ENCODE results near the gene C2CD4B.

The C2CD4B gene, protein sequence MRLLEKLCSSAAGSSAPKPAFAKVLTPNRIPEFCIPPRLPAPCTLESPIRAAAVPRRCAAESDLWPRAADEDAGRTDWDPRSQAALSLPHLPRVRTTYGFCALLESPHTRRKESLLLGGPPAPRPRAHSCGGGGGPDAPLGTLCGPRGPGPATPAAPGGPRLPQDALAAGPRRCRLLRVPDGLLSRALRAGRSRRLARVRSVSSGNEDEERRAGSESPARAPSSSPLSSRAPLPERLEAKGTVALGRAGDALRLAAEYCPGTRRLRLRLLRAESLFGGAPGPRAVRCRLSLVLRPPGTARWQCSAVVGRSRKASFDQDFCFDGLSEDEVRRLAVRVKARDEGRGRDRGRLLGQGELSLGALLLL

DNA sequence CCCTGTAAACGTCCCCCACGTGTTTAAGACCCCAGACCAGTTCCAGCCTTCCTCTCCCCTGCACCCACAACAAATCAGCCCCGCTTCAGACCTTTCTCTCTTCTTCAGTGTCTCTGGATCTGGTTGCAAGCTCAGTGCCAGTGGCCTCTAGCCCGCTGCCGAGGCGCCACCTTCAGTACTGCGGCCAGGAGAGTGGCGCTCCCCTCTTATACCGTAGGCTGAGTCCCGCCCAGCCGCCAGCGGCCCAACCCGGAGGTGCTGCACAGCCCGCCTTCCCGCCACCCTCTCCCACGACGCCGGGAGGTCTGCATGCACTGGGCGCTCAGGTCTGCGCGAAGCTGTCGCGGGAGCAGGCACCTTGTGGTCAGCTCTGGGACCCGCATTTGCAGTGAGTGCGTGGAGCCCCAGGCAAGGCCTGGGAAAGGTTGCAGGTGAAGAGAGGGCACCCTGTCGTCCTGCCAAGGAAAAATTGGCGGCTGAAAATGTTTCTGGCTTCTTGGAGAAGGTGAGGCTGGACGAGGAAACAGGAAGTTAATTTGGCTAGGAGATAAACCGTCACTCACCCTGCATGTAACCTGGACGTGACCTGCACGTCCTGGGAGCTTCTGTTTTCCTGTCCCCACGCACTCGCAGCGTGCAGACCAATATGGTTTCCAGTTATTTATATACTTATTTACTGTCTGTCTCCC lies at the start of gene C2CD4B:
Gene C2CD4B, minus strand, starts transcription at position 182 of the 689 bp plus-strand sequence. CDS start 301 bp downstream, outside the sequence.
- no peak for FAIRE-seq

DNA sequence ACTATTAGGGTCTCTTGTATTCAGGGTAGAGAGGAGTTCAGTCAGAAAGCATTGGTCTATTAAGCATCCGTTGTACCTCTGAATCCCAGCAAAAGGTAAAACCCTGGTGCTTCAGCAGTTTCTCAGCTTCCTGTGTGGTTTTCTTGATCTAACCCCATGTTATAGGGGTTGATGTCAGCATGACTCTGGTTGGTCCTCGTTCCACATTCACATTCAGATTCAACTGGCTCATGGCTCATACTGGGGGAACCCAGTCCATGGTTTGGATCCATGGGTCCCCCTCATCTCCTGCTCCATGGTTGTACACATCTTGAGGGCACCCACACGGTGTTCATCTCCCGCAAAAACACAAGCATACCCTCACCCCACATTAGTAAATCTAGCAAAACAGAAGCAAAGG lies 47.7 kb upstream of the C2CD4B start:
- no peak for FAIRE-seq

DNA sequence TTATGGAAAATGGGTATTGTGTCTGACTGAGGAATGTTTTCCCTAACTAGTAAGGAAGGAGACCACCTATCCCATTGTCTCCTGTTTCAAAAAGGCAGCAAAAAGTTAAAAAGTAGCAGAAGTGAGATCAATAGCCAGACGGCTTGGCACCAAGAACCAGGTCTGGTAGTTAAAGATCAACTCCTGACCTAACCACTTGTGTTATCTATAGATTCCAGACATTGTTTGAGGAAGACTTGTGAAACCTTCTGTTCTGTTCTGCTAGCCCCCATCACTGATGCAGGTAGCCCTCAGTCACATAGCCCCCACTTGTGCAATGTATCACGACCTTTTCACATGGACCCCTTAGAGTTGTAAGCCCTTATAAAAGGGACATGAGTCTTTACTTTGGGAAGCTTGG lies 46.3 kb upstream of the C2CD4B start:
- no peak for FAIRE-seq

DNA sequence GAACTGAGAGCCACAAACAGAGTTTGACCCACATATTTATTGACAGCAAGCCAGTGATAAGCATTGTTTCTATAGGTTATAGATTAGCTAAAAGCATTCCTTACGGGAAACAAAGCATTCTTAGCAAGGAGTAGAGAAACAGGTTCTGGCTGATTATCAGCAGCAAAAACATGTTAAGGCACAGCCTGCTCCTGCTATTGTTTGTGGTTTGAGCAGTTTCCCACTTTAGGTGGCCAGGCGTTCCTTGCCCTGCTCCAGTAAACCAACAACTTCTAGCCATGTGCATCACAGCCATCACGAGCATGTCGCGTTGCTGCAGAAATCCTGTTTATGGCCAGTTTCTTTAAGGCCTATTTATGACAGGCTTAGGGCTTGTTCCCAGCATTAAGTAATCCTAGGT lies 44.7 kb upstream of the C2CD4B start:
- no peak for FAIRE-seq

DNA sequence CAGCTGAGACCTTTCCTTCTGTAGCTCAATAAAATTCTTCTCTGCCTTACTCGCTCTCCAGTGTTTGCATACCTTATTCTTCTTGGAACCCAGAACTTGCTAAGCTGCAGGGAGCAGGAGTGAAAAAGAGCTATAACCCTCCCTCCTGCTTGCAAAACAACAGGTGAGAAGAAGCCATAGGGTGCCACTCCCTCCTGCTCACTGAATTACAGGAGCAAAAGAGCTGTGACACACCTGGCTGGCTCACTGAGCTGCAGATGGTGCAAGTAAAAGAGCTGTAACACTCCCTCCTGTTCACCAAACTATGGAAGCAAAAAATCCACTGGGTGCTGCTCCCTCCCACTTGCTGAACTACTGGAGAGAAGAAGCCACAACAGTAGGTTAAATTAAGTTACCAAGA lies 44.2 kb upstream of the C2CD4B start:
- no peak for FAIRE-seq

DNA sequence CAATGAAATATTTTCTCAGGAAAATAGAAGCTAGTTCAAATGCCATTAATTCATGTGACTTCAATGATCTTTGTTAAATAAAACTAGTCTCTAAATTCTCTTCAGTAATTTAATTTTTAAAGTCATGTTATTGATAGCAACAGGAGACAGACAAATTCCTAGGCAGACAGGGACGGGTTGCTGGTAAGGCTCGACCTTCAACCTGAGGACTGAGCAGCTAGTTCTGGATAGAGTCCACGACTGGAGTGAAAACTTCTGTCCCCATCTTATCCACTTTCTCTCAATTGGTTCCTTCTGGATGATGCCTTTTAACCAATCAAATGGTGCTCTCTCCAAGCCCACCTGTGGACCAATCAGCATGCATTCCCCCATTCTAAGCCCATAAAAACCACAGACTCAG lies 43.8 kb upstream of the C2CD4B start:
- FAIRE-seq = no peak

DNA sequence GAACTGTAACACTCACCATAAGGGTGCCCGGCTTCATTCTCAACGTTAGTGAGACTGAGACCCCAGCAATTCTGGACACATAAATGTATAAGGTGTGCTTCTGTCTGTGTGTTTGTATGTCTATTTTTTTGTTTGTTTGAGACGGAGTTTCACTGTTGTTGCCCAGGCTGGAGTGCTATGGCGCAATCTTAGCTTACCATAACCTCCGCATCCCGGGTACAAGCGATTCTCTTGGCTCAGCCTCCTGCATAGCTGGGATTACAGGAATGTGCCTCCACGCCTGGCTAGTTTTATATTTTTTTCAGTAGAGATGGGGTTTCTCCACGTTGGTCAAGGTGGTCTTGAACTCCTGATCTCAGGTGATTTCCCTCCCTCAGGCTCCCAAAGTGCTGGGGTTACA lies 43.3 kb upstream of the C2CD4B start:
- no peak for FAIRE-seq

DNA sequence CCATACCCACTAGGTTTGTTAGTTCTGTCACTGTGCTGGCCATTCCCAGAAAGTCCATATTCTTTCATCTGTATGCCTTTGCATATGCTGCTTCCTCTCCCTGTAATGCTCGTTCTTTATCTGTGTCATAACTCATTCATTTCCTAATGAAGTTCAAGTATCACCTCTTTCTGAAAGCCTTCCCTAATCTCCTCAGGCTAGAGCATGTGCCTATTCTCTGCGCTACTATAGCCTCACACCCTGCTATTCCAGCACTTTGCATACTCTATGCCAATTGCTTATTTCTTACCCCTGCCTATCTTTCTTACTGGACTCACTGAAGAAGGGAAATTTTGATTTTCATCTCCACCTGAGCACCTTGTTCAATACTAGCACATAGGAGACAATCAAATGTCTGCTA lies 25.6 kb upstream of the C2CD4B start:
- no peak for FAIRE-seq

DNA sequence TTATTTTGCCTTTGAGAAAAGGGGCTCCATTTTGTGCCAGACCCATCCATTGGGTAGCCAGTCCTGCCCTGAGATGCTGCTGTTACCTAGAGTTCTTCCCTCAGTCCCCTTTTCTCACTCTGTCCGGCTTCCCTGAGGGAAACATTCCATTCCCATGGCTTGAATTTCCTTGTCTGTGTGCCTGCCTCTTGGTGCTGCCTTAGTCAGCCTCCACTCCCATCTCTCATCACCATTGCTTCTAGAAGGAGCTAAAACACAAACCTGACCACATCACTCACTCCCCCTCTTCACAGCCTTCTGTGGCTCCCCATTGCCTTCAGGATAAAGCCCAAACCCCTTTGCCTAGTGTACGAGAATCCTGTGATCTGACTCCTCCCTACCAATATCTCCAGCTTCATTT lies 25.2 kb upstream of the C2CD4B start:
- FAIRE-seq = no peak

DNA sequence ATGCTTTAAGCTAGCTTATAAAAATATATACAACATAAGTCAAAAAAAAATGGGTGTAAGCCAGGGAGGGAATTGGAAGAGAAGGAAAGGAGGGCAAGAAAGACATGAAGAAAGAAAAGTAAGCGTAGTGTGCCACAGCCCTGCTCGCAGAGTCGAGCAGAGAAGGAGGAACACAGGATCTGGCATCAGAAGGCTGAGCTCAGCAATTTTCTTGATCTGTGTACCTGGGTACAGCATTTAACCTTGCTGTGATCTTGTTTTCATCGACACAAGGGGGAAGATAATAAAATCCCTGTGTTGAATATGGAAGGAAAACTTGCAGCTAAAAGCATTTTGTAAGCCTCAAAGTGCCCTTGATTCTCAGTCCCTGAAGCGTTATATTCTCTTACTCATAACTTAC lies 23.7 kb upstream of the C2CD4B start:
- FAIRE-seq = no peak

DNA sequence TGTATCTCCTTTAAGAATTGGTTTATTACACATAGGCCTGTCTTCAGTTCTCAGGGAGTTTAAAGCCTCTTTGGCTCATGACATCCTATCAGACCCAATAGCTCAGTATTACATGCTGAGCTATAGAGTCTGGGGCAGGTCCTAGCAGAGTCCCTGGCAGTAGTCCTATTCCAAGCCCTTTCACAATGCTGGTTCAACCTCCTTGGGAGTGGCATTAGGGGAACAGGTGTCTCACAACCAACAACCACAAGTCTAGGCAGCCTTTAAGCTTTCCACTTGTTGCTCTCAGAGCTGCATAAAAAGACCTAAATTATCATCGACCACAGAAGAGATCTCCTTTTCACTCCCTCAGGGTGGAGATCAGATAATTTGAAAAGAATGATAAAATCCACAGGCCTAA lies 22.8 kb upstream of the C2CD4B start:
- no peak for FAIRE-seq

DNA sequence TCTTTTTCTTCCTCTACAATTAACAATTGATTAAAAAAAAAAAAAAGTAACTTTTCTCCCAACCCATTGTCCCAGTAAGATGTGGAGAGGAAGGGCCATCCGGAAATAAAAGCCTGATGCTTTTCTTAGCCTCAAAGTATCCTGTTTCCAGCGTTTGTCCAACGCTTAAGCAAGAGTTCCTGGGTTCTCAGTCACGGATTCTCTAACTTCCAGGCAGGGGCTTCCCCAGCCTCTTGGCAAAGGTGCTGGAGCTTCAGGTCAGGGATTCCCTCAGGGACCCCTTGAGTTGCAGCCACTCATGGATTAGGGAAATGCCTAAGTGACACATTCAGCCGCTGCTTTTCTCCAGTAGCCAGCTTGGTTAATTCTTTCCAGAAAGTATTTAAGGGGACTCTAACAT lies 22.3 kb upstream of the C2CD4B start:
- FAIRE-seq = no peak

DNA sequence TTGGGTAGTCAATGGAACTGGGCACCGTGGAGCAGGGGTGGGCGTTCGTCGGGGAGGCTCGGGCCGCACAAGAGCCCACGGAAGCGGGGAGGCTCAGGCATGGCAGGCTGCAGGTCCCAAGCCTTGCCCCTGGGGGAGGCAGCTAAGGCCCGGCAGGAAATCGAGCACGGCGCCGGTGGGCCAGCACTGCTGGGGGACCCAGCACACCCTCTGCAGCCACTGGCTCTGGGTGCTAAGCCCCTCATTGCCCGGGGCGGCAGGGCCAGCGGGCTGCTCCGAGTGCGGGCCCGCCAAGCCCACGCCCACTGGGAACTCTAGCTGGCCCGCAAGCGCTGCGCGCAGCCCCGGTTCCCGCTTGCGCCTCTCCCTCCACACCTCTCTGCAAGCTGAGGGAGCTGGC lies 21.5 kb upstream of the C2CD4B start:
- no peak for FAIRE-seq

DNA sequence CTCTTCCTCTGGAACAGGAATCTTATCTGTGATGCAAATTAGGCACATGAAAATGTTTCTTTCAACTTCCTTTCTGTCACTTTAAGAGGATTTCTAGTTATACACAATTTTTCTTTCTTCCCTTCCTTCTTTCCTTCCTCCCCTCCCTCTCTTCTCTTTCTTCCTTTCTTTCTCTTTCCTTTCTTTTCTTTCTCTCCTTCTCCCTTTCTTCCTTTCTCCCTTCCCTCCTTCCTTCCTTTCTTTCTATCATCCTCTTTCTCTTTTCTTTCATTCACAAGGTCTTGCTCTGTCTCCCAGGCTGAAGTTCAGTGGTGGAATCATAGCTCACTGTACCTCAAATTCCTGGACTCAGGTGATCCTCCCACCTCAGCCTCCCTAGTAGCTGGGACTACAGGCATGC lies 18.0 kb upstream of the C2CD4B start:
- no peak for FAIRE-seq

DNA sequence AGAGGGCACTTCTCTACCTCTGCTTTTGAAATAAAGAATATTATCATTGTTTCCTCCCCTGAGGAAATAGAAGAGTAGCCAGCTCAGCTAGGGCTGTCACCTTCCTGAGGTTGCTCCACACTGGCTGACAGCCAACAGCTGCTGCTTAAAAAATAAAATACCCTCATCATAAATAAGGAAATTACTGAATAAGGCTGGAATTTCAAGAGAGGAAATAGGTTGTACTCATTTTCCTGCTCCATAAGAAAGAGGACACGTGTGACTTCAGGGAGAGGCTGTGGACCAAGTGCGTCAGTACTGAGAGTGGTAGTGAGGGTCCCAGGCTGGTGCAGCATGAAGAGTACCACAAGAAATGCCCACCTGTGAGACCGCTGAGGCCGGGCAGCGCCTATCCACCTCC lies 8.1 kb upstream of the C2CD4B start:
- no peak for FAIRE-seq

DNA sequence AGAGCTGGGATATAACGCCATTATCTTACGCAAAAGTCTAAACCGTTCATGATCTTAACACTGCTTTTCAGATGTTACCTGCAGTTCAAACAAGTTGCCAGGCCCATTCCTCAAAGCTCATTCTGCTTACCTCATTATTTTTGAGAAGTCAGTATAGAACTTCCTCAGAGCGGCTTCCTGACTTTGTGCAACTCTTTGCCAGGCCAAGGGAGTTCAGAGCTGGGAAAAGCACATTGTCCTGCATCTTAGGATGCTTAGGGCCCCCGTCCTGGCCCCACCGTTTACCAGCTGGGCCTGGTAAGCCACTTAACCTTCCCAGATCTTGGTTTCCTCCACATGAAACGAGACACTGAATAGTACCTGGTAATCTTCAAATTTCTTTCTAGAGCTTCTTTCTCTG lies 6.8 kb upstream of the C2CD4B start:
- no peak for FAIRE-seq

DNA sequence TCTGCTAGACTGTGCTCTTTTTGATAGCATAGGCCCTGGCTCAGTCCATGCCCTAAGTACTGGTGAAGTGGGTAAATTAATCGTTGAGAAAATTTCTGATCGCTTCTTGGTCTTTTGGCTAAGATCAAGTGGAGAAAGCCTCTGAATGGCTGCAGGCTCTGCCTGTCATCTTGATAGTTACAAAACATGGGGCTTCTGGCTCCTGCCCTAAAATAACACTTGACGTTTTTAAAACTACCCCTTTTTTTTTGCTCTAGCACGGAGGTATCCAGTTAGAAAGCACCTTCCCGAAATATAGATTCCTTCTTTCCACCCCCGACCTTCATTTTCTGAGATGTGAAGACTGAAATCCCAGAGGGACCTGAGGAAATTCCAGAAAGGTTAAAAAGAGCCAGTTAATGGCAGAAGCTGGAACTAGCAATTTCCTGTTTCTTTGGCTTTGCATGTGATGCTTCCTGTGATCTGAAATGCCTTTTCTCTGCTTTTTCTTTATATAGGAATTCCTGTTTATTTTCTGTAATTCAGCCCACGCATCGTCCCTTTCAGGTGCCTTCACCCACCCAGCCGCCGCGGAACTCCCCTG lies 799 bp upstream of the C2CD4B start:
- FAIRE-seq = no peak

DNA sequence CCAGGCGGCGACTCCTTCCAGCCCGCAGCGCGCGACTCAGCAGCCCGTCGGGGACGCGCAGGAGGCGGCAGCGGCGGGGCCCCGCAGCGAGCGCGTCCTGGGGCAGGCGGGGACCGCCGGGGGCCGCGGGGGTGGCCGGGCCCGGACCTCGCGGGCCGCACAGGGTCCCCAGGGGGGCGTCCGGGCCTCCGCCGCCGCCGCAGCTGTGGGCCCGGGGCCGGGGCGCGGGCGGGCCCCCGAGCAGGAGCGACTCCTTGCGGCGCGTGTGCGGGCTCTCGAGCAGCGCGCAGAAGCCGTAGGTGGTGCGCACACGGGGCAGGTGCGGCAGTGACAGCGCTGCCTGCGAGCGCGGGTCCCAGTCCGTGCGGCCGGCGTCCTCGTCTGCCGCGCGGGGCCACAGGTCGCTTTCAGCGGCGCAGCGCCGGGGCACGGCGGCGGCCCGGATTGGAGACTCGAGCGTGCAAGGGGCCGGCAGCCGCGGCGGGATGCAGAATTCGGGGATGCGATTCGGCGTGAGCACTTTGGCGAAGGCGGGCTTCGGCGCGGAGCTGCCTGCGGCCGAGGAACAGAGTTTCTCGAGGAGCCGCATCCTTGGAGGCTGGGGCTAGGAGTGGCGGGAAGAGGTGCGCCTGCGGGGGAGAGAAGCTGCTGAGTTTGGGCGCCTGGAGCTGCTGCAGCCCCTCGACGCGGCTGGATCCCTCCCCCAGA lies 535 bp downstream of the C2CD4B start:
- FAIRE-seq = no peak

DNA sequence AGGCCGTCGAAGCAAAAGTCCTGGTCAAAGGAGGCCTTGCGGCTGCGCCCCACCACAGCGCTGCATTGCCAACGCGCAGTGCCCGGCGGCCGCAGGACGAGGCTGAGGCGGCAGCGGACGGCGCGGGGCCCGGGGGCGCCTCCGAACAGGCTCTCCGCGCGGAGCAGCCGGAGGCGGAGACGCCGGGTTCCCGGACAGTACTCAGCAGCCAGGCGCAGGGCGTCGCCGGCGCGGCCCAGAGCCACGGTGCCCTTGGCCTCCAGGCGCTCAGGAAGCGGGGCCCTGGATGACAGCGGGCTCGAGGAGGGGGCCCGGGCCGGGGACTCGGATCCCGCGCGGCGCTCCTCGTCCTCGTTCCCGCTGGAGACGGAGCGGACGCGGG lies 1.1 kb downstream of the C2CD4B start:
- FAIRE-seq = no peak

DNA sequence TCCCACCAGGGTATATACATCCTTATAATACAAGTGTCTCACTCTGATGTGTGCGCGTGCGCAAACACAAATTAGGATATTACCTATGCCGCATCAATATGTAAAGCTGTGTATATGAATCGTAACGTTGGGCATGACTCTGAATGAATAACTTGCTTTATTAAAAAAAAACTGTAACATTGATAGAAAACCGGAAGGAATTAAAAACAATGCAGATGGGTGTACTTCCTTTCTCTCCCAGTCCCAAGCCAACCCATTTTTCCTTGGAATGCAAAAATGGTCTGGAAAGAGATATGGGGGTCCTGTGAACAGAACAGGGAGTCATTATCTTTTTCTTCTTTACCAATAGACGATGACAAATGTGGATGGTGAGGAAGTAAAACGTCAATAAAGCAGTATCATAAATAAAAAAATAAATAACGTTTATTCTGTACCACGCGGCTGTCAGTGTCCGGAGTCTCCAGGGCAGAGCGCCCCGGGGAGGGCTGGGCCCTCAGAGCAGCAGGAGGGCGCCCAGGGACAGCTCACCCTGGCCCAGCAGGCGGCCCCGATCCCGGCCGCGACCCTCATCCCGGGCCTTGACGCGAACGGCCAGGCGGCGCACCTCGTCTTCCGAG lies 1.6 kb downstream of the C2CD4B start:
- FAIRE-seq = no peak

DNA sequence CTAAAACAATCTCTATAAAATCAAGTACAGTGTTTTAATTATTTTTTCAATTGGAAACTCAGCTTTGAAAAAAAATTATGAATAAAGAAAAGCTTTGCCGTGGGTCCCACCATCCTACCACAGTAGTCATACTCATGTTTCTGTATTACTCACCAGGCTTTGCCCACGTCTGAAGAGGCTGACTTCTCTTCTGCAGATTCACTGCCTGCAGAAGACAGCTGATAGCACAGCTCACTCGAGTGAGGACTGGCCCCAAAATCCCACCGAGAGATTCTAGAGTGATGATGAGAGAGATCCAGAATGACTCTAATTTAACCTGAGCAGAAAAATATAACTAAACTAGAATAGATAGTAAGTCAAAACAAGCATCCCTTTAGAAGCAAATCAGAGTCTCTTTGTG lies 11.9 kb downstream of the C2CD4B start:
- no peak for FAIRE-seq

DNA sequence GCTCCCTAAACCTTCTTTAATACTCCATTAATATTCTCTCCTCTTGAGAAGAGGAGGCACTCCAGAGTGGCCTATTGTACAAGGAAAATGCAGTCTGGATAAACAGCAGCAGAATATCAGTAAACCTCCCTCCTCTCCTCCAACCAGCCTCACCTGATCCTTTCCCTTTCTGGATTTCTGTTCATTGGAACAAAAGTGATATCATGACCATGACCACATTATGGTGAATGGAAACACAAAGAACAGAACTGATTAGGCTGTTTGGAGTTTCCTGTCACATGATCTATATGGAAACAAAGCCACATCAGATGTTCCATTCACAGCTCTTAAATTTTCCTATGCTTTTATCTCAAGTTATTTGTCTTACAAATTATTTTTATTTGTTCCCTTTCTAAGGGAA lies 14.6 kb downstream of the C2CD4B start:
- FAIRE-seq = no peak

DNA sequence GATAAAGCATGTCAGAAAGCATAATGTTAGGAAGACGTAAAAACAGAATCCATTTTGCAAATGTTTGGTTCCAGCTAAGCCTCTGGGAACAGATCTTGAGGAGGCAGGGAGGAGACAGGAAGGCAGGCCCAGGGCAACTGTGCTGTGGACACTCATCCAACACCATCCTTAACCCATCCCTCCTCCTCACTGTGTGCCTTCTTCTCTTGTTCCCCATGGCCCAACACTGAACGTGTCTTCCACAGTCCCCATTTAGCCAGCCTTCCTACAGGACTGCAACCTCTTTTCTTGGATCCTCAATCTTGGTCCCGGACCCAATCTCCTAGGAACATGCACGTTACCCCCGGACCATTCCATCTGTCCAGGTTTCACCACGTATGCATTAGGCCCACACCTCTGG lies 15.4 kb downstream of the C2CD4B start:
- no peak for FAIRE-seq

Data from endometrium (tissue), 2 donors.